Keratinocyte (primary cell): ENCODE results near the gene BRD2.

ENCODE experiments used
- EZH2 ChIP-seq: IDR thresholded peaks from one replicate; pipeline ENCODE4 v1.6.1; 2012; ENCODE audit warnings: inconsistent platforms, mild to moderate bottlenecking, low read length, moderate library complexity
- TF ChIP-seq, protein P1 (sequence below), 3 experiments: IDR thresholded peaks in 1 of 3; conservative IDR thresholded peaks in 1 of 3; optimal IDR thresholded peaks in 1 of 3; 2 replicates in 2 of 3; 3 replicates in 1 of 3; pipeline versions ENCODE3 to v1.5.1; 2011; ENCODE audit warnings: low read length in 3 of 3, mild to moderate bottlenecking in 3 of 3, moderate library complexity in 2 of 3, control low read depth in 1 of 3, inconsistent platforms in 1 of 3; ENCODE audit not compliant: insufficient read depth in 2 of 3; ENCODE audit errors: extremely low read depth in 1 of 3

DNA sequence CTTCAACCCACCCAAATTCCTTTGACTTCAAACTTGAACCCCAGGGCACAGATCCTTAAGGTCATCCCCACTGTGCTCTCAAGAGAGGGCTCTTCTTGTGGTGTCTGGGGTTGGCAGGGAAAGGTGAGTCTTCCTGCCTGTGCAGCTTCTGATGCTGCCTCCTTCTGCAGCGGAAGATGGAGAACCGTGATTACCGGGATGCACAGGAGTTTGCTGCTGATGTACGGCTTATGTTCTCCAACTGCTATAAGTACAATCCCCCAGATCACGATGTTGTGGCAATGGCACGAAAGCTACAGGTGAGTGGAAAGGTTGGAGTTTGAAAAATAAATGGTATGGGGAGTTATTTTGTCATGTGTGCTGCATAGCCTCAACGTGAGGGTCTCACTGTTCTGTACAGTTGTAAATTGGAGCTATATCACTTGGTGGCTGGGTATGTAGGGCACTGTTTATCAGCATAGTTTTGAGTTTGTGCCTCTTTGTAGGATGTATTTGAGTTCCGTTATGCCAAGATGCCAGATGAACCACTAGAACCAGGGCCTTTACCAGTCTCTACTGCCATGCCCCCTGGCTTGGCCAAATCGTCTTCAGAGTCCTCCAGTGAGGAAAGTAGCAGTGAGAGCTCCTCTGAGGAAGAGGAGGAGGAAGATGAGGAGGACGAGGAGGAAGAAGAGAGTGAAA is 9.0 kb downstream of the BRD2 start:
- TF ChIP-seq, protein P1, sequence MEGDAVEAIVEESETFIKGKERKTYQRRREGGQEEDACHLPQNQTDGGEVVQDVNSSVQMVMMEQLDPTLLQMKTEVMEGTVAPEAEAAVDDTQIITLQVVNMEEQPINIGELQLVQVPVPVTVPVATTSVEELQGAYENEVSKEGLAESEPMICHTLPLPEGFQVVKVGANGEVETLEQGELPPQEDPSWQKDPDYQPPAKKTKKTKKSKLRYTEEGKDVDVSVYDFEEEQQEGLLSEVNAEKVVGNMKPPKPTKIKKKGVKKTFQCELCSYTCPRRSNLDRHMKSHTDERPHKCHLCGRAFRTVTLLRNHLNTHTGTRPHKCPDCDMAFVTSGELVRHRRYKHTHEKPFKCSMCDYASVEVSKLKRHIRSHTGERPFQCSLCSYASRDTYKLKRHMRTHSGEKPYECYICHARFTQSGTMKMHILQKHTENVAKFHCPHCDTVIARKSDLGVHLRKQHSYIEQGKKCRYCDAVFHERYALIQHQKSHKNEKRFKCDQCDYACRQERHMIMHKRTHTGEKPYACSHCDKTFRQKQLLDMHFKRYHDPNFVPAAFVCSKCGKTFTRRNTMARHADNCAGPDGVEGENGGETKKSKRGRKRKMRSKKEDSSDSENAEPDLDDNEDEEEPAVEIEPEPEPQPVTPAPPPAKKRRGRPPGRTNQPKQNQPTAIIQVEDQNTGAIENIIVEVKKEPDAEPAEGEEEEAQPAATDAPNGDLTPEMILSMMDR (optimal IDR thresholded peaks at IDR 0.05 in 1 of 3, IDR thresholded peaks at IDR 0.05 in 1 of 3, conservative IDR thresholded peaks at IDR 0.05 in 1 of 3; ENCODE audit: extremely low read depth in 1 of 3, insufficient read depth in 2 of 3, low read length in 3 of 3) = no peak
- no peak for TF ChIP-seq EZH2
